Fibroblast of lung (primary cell): Measurements from ENCODE around the gene PTPRCAP. TPM values are rescaled to one million over a fixed set of nuclear protein-coding genes. Genes with fewer than 3 reads are reported as not detected.
A peak's percentile ranks its signal among the peaks of the same experiment; 100 is the strongest.

Source experiments
- DNase-seq, 2 donors: peaks; one replicate each; pipeline versions ENCODE4 v3.0.0 to v3.0.0-alpha.2; 2010; ENCODE audit warnings: low read depth in 2 of 2
- H2AFZ ChIP-seq: 2 replicates; pipeline ENCODE4 v1.5.1; 2012; ENCODE audit warnings: low read length, control low read depth, inconsistent platforms
- H3K27ac ChIP-seq: 2 replicates; pipeline ENCODE4 v1.5.1; 2011; ENCODE audit warnings: low read length, control low read depth; ENCODE audit not compliant: insufficient read depth
- H3K27me3 ChIP-seq: 2 replicates; pipeline ENCODE4 v1.5.1; 2011; ENCODE audit warnings: mild to moderate bottlenecking, low read length; ENCODE audit not compliant: control insufficient read depth, insufficient read depth
- H3K36me3 ChIP-seq: 2 replicates; pipeline ENCODE4 v1.5.1; 2011; ENCODE audit warnings: low read length; ENCODE audit not compliant: control insufficient read depth, insufficient read depth
- H3K4me1 ChIP-seq: 2 replicates; pipeline ENCODE4 v1.5.1; 2011; ENCODE audit warnings: low read length; ENCODE audit not compliant: control insufficient read depth, insufficient read depth; ENCODE audit errors: extremely low read depth
- H3K4me2 ChIP-seq: 2 replicates; pipeline ENCODE4 v1.5.1; 2011; ENCODE audit warnings: low read length, control low read depth; ENCODE audit not compliant: insufficient read depth; ENCODE audit errors: extremely low read depth
- H3K4me3 ChIP-seq, 4 experiments: fragments of 200-600 bp in 1 of 4; sonication (generic) in 1 of 4; replicated peaks in 1 of 4; 2 replicates each; pipeline ENCODE4 v1.5.1; 2011 to 2016; ENCODE audit warnings: low read length in 4 of 4, low read depth in 3 of 4, mild to moderate bottlenecking in 3 of 4, control low read depth in 2 of 4, inconsistent platforms in 1 of 4, mixed read lengths in 1 of 4; ENCODE audit not compliant: insufficient read depth in 1 of 4; ENCODE audit errors: control extremely low read depth in 1 of 4
- H3K79me2 ChIP-seq: 2 replicates; pipeline ENCODE4 v1.5.1; 2012; ENCODE audit warnings: mild to moderate bottlenecking, low read length, inconsistent platforms; ENCODE audit not compliant: control insufficient read depth, insufficient read depth
- H3K9ac ChIP-seq: 2 replicates; pipeline ENCODE4 v1.5.1; 2011; ENCODE audit warnings: mild to moderate bottlenecking, low read length, control low read depth; ENCODE audit not compliant: insufficient read depth
- H3K9me3 ChIP-seq: 2 replicates; pipeline ENCODE4 v1.5.1; 2012; ENCODE audit warnings: low read depth, low read length; ENCODE audit not compliant: control insufficient read depth, insufficient read depth
- H4K20me1 ChIP-seq: 2 replicates; pipeline ENCODE4 v1.5.1; 2011; ENCODE audit warnings: low read length; ENCODE audit not compliant: control insufficient read depth, insufficient read depth; ENCODE audit errors: extremely low read depth
- CTCF ChIP-seq, 2 donors: IDR thresholded peaks in 1 of 2; conservative IDR thresholded peaks in 1 of 2; 1 replicate in 1 of 2; 2 replicates in 1 of 2; pipeline ENCODE4 v1.5.1; 2011 to 2012; ENCODE audit warnings: low read length in 2 of 2, control low read depth in 1 of 2, inconsistent platforms in 1 of 2, low read depth in 1 of 2, mild to moderate bottlenecking in 1 of 2
- EZH2 ChIP-seq: IDR thresholded peaks from 2 replicates; pipeline ENCODE4 v1.5.1; 2012; ENCODE audit warnings: low read length, control low read depth, mild to moderate bottlenecking; ENCODE audit errors: missing control alignments
- polyA plus RNA-seq, 2 donors: library from polyadenylated mRNA; depleted of rRNA in 1 of 2; stranded (reverse) in 1 of 2; unstranded in 1 of 2; fragments of >200 nt; gene quantifications; 2 replicates each; pipeline ENCODE4 v1.2.1, GENCODE V29; 2011 to 2012; ENCODE audit warnings: missing spikeins in 1 of 2
- total RNA-seq: library from RNA; depleted of rRNA; stranded (reverse); fragments of >200 nt; gene quantifications from 2 replicates; pipeline ENCODE4 v1.2.1, GENCODE V29; 2014

Gene PTPRCAP
- total and polyA plus RNA-seq, 2 donors (not counting 1 experiment from before 2014, with no cell fraction given) = 0.17 TPM; not detected in 1

- H3K4me1 ChIP-seq = peaks cover 3% of the 10 kb centered on the region
- H3K9me3 ChIP-seq = no peaks in the 10 kb centered on the region
- H3K27me3 ChIP-seq = no peaks in the 10 kb centered on the region
- TF ChIP-seq CTCF (conservative IDR thresholded peaks at IDR 0.05 in 1 of 2, IDR thresholded peaks at IDR 0.05 in 1 of 2; ENCODE audit: low read depth in 1 of 2, low read length in 2 of 2) (peak in 1 of 2 donors; percentile 12), EZH2 (no peak)
- H3K27ac ChIP-seq = no peak overlapping the region
- no peak overlapping the region for H3K9ac ChIP-seq
- no peak overlapping the region for H3K4me2 ChIP-seq
- DNase-seq = peak in 1 of 2 donors; percentile 14
- peaks cover 11% of the 10 kb centered on the region for H3K79me2 ChIP-seq
- H3K4me3 ChIP-seq = no peak overlapping the region
- H3K36me3 ChIP-seq = peaks cover 29% of the 10 kb centered on the region
- no peak overlapping the region for H2AFZ ChIP-seq
- H4K20me1 ChIP-seq = no peaks in the 10 kb centered on the region
Measured at GRCh38 chr11:67439321-67440228, 2.1 kb upstream of the PTPRCAP start.

- DNase-seq = no peak
- Histone ChIP-seq H2AFZ (no peak overlapping the region), H3K4me3 (no peak overlapping the region), H3K4me1 (peaks cover 3% of the 10 kb centered on the region), H3K27ac (no peak overlapping the region), H3K79me2 (peaks cover 11% of the 10 kb centered on the region), H3K9me3 (no peaks in the 10 kb centered on the region), H4K20me1 (no peaks in the 10 kb centered on the region), H3K36me3 (peaks cover 36% of the 10 kb centered on the region), H3K27me3 (no peaks in the 10 kb centered on the region), H3K4me2 (no peak overlapping the region), H3K9ac (no peak overlapping the region)
- no peak for TF ChIP-seq CTCF (conservative IDR thresholded peaks at IDR 0.05 in 1 of 2, IDR thresholded peaks at IDR 0.05 in 1 of 2; ENCODE audit: low read depth in 1 of 2, low read length in 2 of 2)
- no peak for TF ChIP-seq EZH2
Measured at GRCh38 chr11:67438158-67438902, 848 bp upstream of the PTPRCAP start.

- DNase-seq = no peak
- TF ChIP-seq CTCF (conservative IDR thresholded peaks at IDR 0.05 in 1 of 2, IDR thresholded peaks at IDR 0.05 in 1 of 2; ENCODE audit: low read depth in 1 of 2, low read length in 2 of 2) = no peak
- no peak for TF ChIP-seq EZH2
Measured at GRCh38 chr11:67437809-67438157, 301 bp upstream of the PTPRCAP start.

More at GRCh38 chr11:67437809-67438157, 301 bp upstream of the PTPRCAP start:
- Histone ChIP-seq H3K4me2 (no peak overlapping the region), H3K27ac (no peak overlapping the region), H3K79me2 (peaks cover 11% of the 10 kb centered on the region), H3K36me3 (peaks cover 39% of the 10 kb centered on the region), H4K20me1 (no peaks in the 10 kb centered on the region), H3K27me3 (no peaks in the 10 kb centered on the region), H2AFZ (no peak overlapping the region), H3K4me1 (peaks cover 3% of the 10 kb centered on the region), H3K9ac (no peak overlapping the region), H3K4me3 (no peak overlapping the region), H3K9me3 (no peaks in the 10 kb centered on the region)
